DMS79 treated with DMSO at 0.1 percent for 48 hours (cell line): ENCODE results near the gene TOMM5.

ENCODE experiments used
- DNase-seq: peaks from one replicate; lab custom pipeline; 2025; lab: John Stamatoyannopoulos, UW

The TOMM5 gene

GRCh38 chr9:37592108-37592951, at the start of gene TOMM5:
Gene TOMM5 (minus strand): TSS chr9:37592597. CDS start chr9:37592532, 65 bp downstream.
- peak; percentile 93 for DNase-seq

- no peak for DNase-seq
Measured at GRCh38 chr9:37641331-37641730, 48.9 kb upstream of the TOMM5 start.

GRCh38 chr9:37640246-37640645, 47.8 kb upstream of the TOMM5 start:
- DNase-seq = no peak

GRCh38 chr9:37639841-37640240, 47.4 kb upstream of the TOMM5 start:
- DNase-seq = no peak

- DNase-seq = no peak
Measured at GRCh38 chr9:37639109-37639762, 46.8 kb upstream of the TOMM5 start.

- no peak for DNase-seq
Measured at GRCh38 chr9:37636511-37637448, 44.4 kb upstream of the TOMM5 start.

GRCh38 chr9:37635808-37636207, 43.4 kb upstream of the TOMM5 start:
- no peak for DNase-seq

GRCh38 chr9:37632479-37632878, 40.1 kb upstream of the TOMM5 start:
- DNase-seq = no peak

- peak; percentile 21 for DNase-seq
Measured at GRCh38 chr9:37626708-37627292, 34.4 kb upstream of the TOMM5 start.

GRCh38 chr9:37625758-37626147, 33.4 kb upstream of the TOMM5 start:
- DNase-seq = no peak

- no peak for DNase-seq
Measured at GRCh38 chr9:37625036-37625757, 32.8 kb upstream of the TOMM5 start.

GRCh38 chr9:37624073-37624472, 31.7 kb upstream of the TOMM5 start:
- no peak for DNase-seq

GRCh38 chr9:37623267-37623666, 30.9 kb upstream of the TOMM5 start:
- no peak for DNase-seq

GRCh38 chr9:37622462-37622861, 30.1 kb upstream of the TOMM5 start:
- DNase-seq = no peak

GRCh38 chr9:37621273-37622121, 29.1 kb upstream of the TOMM5 start:
- no peak for DNase-seq

- no peak for DNase-seq
Measured at GRCh38 chr9:37620396-37620795, 28.0 kb upstream of the TOMM5 start.

GRCh38 chr9:37619806-37620205, 27.4 kb upstream of the TOMM5 start:
- DNase-seq = no peak

GRCh38 chr9:37618817-37619216, 26.4 kb upstream of the TOMM5 start:
- no peak for DNase-seq

GRCh38 chr9:37617832-37618231, 25.4 kb upstream of the TOMM5 start:
- DNase-seq = no peak

GRCh38 chr9:37617161-37617560, 24.8 kb upstream of the TOMM5 start:
- no peak for DNase-seq
